Body of pancreas (tissue), 4 donors: ENCODE data around the gene NXT1. TPM values are rescaled to one million over a fixed set of nuclear protein-coding genes. Genes with fewer than 3 reads are reported as not detected.

ENCODE experiments used
- ATAC-seq: fragments of 150-250 bp; one replicate; pipeline ENCODE4 v1.9.1; 2016
- DNase-seq, 4 donors: peaks; one replicate each; pipeline ENCODE4 v3.0.0-alpha.2; 2019
- H3K27ac ChIP-seq, 4 donors: fragments of 200-600 bp; sonication (generic); 1 replicate in 3 of 4; 2 replicates in 1 of 4; pipeline versions ENCODE4 v1.5.1 to v1.6.1; 2016 to 2019; ENCODE audit warnings: mild to moderate bottlenecking in 1 of 4, mixed read lengths in 1 of 4, moderate library complexity in 1 of 4
- H3K27me3 ChIP-seq, 2 donors: fragments of 200-600 bp; sonication (generic); one replicate each; pipeline ENCODE4 v1.6.0; 2016; ENCODE audit warnings: mild to moderate bottlenecking in 1 of 2
- H3K36me3 ChIP-seq, 2 donors: fragments of 200-600 bp; sonication (generic); replicated peaks in 1 of 2; 2 replicates each; pipeline ENCODE4 v1.5.1; 2016; ENCODE audit warnings: low read depth in 2 of 2; ENCODE audit not compliant: insufficient read depth in 1 of 2
- H3K4me1 ChIP-seq: fragments of 200-600 bp; sonication (generic); one replicate; pipeline ENCODE4 v1.6.0; 2016
- H3K4me3 ChIP-seq, 2 donors: fragments of 200-600 bp; sonication (generic); 1 replicate in 1 of 2; 2 replicates in 1 of 2; pipeline ENCODE4 v1.5.1; 2016 to 2019
- H3K9me3 ChIP-seq, 3 donors: fragments of 200-600 bp; sonication (generic); 1 replicate in 2 of 3; 2 replicates in 1 of 3; pipeline ENCODE4 v1.5.1; 2016
- CTCF ChIP-seq, 7 experiments: fragments of 450-650 bp in 4 of 7; fragments of 200-600 bp in 3 of 7; sonication (generic) in 3 of 7; IDR thresholded peaks; one replicate each; pipeline ENCODE4 v1.5.1; 2016 to 2019; ENCODE audit warnings: antibody characterized with exemption in 7 of 7
- POLR2A ChIP-seq, 3 donors: fragments of 450-650 bp; IDR thresholded peaks; one replicate each; pipeline ENCODE4 v1.6.1; 2016; ENCODE audit warnings: antibody characterized with exemption in 3 of 3, mild to moderate bottlenecking in 2 of 3
- WGBS, 2 donors: methylation state at CpG; one replicate each; pipeline ENCODE4 v1.1.5; 2017; 5-methylcytosine and 5-hydroxymethylcytosine counted together
- intact Hi-C: fragments of 100-400 bp; cut with DNase I; formaldehyde crosslinking; loops from one replicate; pipeline ENCODE4 v1.15.1; 2023
- total RNA-seq, 2 donors: library from RNA; depleted of rRNA; stranded (reverse); fragments of >200 nt; gene quantifications; one replicate each; pipeline ENCODE4 v1.1.0, GENCODE V29; 2016

Gene NXT1
- total RNA-seq, 2 donors from 2014 or later: 6.5 to 16.2 TPM

- Histone ChIP-seq H3K36me3 (peaks cover 0 to 4% of the 10 kb centered on the region in 2 donors), H3K4me1 (peaks cover 43% of the 10 kb centered on the region), H3K4me3 (no peak overlapping the region), H3K27ac (peak overlapping the region in 1 of 4 donors; percentile 6), H3K9me3 (no peaks in the 10 kb centered on the region), H3K27me3 (no peaks in the 10 kb centered on the region)
- intact Hi-C loops: no loop called here
- no peak for TF ChIP-seq CTCF (IDR thresholded peaks at IDR 0.05)
- TF ChIP-seq POLR2A (IDR thresholded peaks at IDR 0.05): no peak
- no peak for ATAC-seq
- DNase-seq: no peak
These were observed 17.2 kb downstream of the NXT1 start for GRCh38 chr20:23367770-23368169.

GRCh38 chr20:23368316-23369071, 17.9 kb downstream of the NXT1 start:
- DNase-seq (no peak), ATAC-seq (no peak)
- Histone ChIP-seq H3K27me3 (no peaks in the 10 kb centered on the region), H3K36me3 (peaks cover 0 to 6% of the 10 kb centered on the region in 2 donors), H3K4me3 (no peak overlapping the region), H3K4me1 (peaks cover 36% of the 10 kb centered on the region), H3K9me3 (no peaks in the 10 kb centered on the region), H3K27ac (peak overlapping the region in 1 of 4 donors; percentile 6)
- WGBS, 2 donors: 85 to 89% methylated on average over 2 of the region's 2 CpGs
- intact Hi-C loops: no loop called here
- TF ChIP-seq CTCF (IDR thresholded peaks at IDR 0.05) (no peak), POLR2A (IDR thresholded peaks at IDR 0.05) (no peak)

- Histone ChIP-seq H3K36me3 (peaks cover 0 to 9% of the 10 kb centered on the region in 2 donors), H3K9me3 (no peaks in the 10 kb centered on the region), H3K4me3 (no peak overlapping the region), H3K27ac (no peak overlapping the region), H3K27me3 (no peaks in the 10 kb centered on the region), H3K4me1 (peaks cover 33% of the 10 kb centered on the region)
- no peak for TF ChIP-seq CTCF (IDR thresholded peaks at IDR 0.05)
- intact Hi-C loops: no loop called here
- 79 to 94% methylated on average over 3 to 14 of the region's 14 CpGs for WGBS, 2 donors
- no peak for DNase-seq
- ATAC-seq: no peak
These were observed 18.7 kb downstream of the NXT1 start for GRCh38 chr20:23369072-23369823.

- intact Hi-C loops: no loop called here
- DNase-seq: no peak
- H3K9me3 ChIP-seq: no peaks in the 10 kb centered on the region
- no peak overlapping the region for H3K27ac ChIP-seq
- 89 to 90% methylated on average over 5 of the region's 5 CpGs for WGBS, 2 donors
- H3K4me3 ChIP-seq: no peak overlapping the region
- H3K27me3 ChIP-seq: no peaks in the 10 kb centered on the region
- no peak for ATAC-seq
- H3K36me3 ChIP-seq: peaks cover 0 to 9% of the 10 kb centered on the region in 2 donors
- TF ChIP-seq CTCF (IDR thresholded peaks at IDR 0.05): no peak
- TF ChIP-seq POLR2A (IDR thresholded peaks at IDR 0.05): no peak
- H3K4me1 ChIP-seq: peaks cover 33% of the 10 kb centered on the region
These were observed 19.7 kb downstream of the NXT1 start for GRCh38 chr20:23370274-23370673.
